Stimulated activated CD4-positive, alpha-beta T cell treated with anti-CD3 and anti-CD28 coated beads, Interleukin-4, amount 100 ng/mL, for 24 hours (primary cell): ENCODE results near the gene SLC2A6.

Source experiments
- DNase-seq: peaks from one replicate; pipeline ENCODE4 v3.0.0-alpha.2; 2020

Gene SLC2A6

DNA sequence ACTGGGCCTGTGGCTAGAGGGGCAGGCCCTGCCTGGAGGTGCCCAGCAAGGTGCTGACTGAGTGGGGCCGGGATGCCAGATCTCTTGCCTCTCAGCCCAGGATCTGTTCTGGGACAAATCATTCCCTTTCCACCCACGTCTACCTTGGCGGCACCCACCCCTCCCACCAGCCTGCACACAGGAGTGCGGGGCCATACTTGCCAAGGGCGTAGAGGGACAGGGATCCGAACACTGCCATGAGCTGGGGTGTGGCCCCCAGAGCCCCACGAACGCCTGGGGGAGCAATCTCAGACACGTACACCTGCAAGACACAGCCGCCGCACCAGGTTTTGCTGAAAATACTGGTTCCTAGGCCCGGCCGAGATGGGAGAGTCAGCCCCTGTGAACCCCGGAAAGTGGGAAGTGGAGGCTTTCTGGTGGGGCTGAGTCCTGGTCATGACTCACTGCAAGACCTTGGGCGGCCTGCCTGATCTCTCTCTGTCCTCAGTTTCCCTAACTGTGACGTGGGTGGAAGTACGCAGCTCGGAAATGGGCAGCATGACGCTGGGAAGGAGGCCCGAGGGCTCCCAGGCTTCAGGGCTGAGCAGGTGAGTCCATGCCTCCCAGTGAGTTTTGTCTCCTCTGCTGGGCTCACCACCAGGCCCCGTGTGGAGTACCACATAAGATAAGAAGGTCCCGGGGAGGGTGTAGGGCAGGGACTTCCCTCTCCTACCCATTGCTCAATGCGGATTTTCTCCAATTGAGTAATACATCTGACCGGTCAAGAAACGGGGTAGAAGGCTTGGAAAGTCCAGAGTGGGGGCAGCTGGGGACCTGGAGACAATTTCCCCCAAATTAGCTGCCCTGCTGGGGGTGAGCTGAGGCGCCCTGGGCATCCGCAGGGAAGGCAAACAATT is 2.6 kb downstream of the SLC2A6 start:
- no peak for DNase-seq

DNA sequence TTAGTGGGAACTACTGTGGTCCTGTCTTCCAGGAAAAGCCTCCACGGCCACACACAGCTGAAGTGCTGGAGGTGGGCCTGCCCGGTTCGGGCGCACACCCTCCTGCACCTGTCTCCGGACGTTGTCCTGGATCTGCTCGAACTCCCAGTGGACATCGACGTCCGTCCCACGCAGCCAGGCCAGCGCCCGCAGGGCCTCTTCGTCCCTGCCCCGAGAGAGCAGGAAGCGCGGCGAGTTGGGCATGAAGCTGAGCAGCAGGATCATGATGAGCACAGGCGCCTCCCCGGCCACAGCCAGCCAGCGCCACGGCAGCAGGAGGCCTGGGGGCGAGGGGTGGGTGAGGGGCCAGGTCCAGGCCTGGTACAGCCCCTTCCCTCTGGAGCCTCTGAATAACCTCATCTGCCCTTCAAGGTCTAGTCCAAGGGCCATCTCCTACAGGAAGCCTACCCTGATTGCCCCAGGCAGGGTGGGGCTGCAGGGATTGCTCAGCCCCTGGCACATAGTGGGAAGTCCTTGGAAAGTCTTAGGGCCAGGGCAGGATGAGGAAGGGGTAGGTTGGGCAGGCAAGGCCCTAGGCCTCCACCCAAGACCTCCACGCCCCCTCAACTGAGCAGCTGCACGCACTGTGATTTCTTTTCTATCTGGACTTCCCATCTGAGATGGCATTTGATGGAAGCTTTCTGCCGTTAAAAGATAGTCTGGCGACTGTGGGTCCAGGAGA is 3.4 kb downstream of the SLC2A6 start:
- DNase-seq: no peak

DNA sequence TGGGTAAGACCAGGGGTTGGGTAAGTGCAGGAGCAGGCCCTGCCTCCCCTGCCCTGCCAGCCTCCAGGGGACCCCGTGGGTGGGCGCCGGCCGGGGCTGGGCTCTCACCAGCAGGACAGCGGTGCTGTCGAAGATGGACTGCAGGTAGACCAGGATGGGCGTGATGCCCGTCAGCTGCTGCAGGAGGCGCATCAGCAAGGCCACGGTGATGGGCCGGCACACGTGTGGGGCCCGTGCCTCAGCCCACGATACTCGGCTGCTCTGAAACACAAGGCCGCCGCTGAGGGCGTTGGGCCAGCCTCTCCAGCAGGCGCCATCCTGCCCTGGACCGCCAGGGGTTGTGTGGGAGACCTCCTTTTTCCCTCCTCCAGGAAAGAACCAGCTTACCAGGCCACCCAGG is 4.0 kb downstream of the SLC2A6 start:
- no peak for DNase-seq

DNA sequence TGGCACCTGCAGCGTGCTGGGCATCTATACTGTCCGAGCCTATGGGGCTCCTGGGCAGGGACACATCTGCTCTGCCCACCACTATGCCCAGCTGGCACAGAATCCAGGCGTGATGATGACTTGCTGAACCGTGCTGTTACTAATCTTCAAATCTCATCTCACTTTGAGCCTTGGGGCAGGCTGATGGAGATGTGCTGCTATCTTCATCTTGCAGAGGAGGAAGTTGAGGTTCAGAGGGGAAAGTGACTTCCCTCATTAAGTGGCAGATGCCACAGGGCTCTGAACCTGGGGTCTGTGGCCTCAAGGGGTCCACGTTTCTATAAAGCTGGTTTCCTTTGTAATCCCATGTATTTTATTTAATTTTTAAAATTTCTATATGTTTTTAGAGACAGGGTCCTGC is 4.7 kb downstream of the SLC2A6 start:
- no peak for DNase-seq

DNA sequence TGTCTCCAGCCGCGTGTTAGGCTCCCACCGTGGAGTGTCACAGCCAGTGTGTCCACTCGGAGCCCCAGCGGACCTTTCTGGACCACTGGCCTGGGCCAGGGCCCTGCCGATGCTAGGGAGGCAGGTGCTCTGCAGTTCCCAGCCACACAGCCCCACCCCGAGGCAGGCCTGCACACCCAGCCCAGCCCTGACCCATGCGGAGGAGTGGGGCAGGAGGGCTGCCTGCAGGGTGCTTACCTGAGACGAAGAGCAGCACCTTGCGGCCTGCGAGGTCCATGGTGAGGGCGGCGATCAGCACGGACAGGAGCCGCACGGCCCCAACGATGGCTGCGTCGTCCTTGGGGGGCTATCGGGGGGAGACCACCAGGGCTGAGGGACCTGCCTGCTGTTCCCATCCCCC is 5.2 kb downstream of the SLC2A6 start:
- no peak for DNase-seq

DNA sequence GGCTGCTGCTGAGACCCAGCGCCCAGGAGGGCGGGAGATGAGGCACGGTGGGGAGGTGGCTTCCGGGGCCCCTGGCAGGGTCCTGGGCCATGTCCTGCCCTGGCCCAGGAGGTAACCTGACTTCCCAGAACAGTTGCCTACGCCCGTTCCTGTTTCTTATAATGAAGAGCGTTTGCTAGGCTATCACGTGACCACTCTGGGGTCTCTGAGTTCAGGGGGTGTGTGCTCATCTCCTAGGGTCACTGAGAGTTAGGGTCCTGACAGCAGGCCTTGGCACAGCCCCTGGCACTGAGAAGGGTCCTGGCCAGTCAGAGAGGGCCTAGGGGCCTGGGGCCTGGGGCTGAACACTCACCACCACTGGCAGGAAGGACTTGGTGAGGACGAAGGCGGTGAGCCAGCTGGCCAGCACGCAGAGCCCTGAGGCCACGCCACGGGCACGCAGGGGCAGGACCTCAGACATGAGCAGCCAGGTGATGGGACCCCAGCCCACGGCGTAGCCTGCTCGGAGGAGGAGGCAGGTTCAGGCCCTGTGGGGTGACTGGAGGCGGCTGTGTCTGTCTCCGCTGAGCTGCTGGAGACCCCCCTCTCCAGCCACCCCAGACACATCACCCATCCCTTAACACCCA is 6.0 kb downstream of the SLC2A6 start:
- no peak for DNase-seq

DNA sequence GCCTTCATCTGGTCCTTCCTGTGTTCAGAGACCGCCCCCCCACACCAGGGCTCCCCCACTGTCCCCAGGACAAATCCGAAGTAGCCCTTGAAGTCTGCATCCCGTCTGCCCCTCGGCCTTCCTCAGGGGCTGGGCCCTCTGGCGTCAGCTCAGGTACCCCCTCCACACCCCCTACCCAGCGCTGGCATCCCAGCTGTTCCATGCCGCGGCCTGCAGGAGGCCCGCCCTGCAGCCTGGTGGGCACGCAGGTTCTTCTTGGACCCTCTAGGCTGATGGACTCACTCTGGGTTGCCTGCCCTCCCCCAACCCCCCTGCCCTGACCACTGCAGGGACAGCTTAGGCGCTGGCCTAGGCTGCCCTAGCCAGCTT is 6.6 kb downstream of the SLC2A6 start:
- no peak for DNase-seq

DNA sequence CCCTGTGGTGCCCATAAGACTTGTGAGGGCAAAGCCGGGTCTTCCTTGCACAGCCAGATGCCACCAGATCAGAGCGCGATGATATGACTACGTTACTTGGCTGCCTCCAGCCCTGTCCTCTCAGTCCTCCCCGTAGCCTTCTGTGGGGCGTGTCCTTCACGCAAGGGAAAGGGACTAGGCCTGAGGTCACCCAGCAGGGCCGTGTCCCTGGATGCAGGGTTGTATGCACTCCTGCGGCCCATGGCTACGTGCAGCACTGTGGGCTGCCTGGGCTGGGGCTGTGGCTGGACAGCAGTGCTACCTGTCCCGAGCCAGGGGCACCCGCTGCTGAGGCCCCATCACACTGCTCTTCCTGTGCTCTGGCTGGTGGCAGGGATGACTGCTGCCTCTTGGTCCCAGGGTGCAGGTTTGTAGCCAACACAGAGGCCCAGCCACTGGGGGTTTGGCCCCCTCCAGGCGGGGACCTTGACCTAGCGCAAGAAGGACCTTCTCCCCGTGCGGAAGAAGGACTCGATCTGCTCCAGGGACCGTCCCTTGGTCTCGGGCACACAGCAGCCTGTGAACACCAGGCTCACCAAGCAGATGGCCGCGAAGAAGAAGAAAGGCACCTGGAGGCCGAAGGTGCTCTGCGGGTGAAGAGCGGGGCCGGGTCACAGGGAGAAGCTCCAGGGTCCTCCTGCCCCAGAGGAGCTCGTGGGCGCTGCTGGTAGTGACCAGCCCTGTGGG is 7.2 kb downstream of the SLC2A6 start:
- DNase-seq: no peak

DNA sequence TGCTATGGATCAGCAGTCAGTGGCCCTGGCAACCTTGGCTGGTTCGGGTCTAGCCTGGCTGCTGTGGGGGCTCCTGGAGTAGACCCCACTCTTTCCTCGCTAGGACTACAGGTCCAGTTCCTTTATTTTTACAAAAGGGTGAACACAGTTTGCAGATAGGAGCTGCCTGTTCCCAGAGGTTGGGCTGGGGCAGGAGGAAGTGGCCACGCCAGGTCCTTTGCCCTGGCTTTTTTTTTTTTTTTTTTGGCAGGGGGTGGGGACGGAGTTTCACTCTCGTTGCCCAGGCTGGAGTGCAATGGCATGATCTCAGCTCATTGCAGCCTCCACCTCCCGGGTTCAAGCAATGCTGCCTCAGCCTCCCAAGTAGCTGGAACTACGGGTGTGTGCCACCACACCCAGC is 7.9 kb downstream of the SLC2A6 start:
- DNase-seq: no peak

DNA sequence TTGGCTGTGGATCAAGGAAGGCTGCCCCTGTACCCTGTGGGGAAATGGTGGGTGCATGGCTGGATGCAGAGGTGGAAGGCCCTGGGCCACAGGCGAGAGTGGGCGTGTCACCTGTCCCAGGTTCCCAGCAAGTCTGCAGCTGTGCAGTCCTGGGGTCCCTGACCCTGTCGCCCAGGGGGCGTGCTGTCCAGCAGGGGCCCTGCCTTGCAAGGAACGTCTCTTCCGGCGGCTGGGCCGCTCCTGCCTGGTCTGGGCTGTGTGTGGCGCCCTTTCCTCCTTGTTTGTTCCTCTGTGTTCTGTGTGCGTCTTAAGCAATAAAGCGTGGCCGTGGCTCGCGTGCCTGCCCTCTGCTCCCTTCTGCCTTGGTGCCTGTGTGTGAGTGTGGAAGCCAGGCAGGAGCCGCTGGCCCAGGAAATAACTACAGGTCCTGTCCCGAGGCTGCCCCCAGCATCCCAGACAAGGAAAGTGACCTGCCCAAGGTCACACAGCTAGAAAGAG is 8.4 kb downstream of the SLC2A6 start:
- DNase-seq: no peak

DNA sequence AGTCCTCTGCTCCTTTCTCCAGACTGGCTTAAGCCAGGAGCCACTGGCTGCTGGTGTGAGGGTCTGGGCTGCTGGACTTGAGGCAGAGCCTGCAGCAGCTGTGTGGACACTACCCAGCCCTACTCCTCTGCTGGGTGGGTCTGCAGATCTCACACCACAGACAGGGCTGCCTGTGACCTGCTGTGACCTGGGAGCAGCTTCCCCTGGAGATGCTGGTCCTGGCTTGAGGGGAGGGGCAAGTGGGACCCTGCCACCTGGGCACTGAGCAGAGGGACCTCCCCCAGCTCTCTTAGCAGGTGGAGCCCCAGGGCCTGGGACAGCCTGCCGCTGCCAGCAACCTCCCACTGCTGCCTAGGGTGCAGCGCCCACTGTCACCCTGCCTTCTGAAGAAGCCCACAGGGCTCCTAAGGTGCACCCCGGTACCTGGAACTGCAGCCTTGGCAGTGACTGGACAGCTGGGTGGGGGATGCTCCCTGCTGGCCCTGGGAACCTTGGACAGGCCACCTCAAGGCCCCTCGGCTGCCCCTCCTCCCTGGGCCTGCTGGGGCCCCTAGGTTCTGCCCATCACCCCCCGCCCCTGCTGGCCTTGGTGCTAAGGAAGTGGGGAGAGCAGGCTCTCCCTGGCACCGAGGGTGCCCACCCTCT is 10.0 kb downstream of the SLC2A6 start:
- no peak for DNase-seq

DNA sequence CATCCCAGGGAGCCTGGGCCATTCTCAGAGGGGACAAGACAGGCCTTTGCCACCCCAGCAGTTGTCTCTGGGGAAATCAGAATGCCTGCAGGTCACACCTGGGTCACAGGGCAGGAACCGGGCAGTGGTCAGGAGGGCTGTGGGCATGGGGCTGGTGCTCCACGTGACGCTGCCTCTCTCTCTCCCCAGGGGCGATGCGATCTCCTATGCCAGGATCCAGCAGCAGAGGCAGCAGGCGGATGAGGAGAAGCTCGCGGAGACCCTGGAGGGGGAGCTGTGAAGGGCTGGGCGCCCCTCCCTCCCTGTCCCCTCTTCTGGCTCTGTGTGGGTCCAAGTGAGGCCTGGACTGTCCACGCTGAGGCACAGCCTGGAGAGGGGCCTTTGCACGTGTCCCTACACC is 10.5 kb downstream of the SLC2A6 start:
- DNase-seq: no peak

DNA sequence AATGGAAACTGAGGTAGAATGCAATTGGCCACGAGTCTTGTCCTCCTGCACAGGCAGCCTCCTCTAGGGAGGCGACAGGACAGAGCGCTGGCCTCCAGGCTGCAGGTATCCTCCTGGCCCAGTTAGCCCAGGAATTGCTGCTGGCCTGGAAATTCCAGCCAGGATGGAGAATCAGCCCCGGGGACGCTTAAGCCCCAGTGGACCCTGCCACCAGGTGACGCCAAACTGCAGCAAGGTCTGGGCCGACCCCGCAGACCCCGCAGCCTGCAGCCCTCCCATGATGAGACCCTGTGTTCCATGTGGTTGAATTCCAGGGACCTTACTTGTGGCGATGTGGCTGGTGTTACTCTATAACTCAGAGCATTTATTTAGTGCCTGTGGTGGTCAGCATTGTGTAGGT is 11.8 kb downstream of the SLC2A6 start:
- no peak for DNase-seq

DNA sequence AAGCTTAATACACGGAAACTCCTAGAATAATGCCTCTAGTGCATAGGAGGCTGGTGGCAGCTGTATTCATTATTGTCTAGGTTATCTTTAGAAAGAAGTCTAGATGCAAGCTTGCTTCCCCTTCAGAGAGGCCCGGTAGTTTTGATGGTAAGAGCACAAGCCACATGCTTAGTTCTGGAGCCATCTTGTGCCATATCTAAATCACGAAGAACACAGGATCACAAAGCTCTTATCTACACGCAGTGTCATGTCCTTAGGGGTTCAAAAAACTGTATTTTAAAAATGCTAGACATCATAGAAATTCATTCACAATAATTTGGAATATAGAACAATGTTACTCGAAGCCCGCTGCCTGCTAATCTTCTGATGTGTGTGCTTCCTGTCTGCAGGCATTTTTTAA is 12.9 kb downstream of the SLC2A6 start:
- DNase-seq: no peak

DNA sequence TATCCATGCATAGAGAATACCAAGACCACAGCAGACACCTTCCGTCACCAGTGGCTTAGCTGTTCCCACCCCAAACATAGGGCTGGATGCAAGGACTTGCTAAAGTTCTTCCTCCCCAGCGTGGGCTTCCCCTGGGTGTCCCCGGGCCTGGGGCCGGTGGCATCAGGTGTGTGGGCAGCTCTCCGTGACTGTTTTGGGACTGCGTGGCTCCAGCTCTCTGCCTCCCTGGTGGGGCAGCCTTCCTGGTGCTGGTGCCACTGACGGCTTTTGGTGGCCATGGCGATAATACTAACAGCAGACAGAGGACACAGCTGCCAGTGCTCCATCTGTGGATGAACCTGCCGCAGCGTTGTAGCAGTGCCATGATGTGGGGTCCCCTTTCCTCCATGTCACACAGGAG is 14.3 kb downstream of the SLC2A6 start:
- no peak for DNase-seq

DNA sequence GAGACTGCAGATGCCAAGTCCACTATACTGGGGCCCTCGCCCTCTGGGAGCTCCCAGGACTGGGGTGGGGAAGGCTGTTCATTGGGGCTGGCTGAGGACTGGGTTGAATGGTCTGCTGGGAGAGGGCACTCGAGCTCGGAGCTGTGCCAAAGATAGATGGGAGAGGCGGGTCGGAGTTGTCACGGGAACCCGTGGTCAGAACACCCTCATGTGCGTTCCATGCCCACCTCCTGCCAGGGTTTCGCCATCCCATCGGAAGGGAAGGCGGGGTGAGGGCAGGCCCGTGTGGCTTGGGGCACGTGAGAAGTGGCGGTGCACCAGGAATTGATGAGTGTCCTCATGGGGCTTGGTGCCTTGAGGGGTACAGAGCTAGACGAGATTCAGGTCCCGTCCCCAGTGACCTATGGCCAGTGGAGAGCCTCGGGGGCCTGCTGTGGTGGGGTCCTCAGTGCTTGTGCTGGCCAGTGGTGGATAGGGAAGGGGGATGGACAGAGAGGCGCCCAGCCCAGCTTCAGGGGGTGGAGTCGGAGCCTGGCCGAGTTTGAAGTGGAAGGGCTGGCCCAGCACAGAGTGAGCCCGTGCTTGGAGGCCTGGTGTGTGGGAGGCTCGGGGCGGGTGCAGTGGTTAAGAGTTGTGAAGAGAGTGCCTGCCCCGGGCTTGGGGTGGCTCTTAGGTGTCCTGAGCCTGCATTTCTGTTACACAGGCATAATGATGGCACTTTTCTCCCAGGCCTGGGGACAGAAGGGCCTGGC is 14.9 kb downstream of the SLC2A6 start:
- no peak for DNase-seq

DNA sequence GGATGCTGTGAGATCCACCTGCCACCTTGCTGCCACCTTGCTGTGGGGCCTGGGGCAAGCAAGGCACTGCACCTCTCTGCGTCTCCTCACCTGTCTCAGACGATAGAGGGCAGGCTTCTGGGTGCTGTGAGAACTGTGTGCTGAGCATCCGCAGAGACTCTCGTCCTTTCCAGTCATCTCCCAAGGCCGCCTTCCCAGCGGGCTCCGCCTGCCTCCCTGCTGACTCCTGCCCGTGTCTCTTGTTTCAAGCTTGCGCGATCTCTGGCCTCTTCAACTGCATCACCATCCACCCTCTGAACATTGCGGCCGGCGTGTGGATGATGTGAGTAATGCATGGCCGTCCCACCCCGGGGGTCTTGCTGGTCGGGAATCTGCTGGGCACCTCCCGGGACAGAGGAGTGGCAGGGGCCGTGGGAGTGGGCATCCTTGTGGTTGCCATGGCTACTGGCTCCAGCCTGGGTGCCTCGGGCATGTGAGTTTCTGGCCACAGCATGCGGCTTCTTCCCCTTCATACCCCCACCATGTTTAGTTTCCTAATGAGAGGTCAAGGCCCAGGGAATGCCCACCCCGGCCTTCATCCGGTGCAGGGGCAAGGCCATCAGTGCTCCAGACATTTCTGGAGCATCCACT is 15.6 kb downstream of the SLC2A6 start:
- DNase-seq: no peak

DNA sequence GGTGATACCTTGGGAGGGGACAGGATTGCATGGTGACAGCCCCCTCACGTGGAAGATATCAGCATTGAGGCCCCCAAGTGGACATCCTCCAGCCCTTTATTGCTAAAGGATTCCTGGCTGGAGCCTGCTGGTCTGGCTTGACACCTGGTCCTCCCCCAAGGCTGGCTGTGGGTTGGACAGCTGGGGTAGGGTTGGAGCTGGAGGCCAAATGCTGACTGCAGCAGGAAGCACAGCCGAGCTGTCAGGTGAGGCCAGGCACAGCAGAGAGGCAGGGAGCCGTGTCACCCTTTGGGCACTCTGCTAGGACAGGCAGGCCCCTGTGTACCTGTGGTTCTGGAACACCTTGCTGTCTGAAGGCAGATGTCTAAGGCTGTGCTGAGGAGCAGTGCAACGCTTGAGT is 16.9 kb downstream of the SLC2A6 start:
- DNase-seq: no peak

DNA sequence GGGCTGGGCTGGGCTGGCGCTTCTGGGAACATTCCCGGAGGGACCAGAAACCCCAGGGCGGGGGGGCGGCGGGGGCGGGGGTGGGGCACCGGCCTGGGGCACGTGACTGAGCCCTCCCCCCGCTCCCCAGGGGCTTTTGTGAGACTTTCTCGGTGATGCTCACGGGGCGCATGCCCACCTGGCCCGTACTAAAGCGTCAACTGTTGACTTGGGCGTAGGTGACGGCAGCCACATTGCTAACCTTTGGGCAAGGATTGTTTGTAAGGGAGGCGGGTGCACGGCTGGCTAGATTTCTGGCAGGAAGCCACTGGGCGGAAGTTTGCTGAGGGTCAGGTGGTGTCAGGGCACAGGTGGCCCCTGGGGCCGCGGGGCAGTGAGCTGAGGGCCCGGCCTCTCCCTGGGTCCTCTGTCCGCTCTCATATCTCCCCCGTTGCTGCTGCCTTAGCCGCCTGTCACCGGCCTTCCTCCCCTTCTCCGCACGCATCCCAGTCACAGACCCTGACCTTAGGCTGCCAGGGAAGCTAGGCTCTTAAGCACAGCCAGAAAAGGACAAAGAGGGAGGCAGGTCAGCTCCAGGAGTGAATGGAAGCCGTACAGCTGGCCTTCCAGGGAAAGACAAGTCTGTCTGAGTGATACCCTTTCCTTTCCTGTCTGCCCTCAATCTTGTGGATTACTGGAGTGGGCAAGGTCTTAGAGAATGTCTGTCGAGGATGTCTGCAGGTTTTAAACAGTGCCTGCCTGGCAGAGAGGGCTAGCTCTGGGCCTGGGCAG is 18.3 kb downstream of the SLC2A6 start:
- no peak for DNase-seq
